K562 (cell line): ENCODE measurements around the gene GSTO2. TPM values are rescaled to one million over a fixed set of nuclear protein-coding genes. Genes with fewer than 3 reads are reported as not detected.

Experiments
- ATAC-seq: fragments of 200-7000 bp; cut with Tn5 transposase; 3 replicates; pipeline ENCODE4 v1.9.1; 2020; ENCODE audit warnings: moderate library complexity
- BruUV-seq: library from RNA; stranded (reverse); fragments of 400-500 nt; replicated peaks from 2 replicates; lab custom pipeline; 2021; lab: Mats Ljungman, UMichigan
- CTCF ChIA-PET: fragments of 300-600 bp; formaldehyde crosslinking; extraction: SDS; loops from one replicate; lab custom pipeline; 2021; ENCODE audit warnings: low intra/inter-chr PET ratio; lab: Yijun Ruan, JAX
- POLR2A ChIA-PET: fragments of 300-600, 350-650 bp; sonication (Branson Sonifier 250); formaldehyde crosslinking; extraction: SDS; loops from one replicate; lab custom pipeline; 2021; ENCODE audit warnings: antibody characterized with exemption, inconsistent platforms; lab: Yijun Ruan, JAX
- DNase-seq, 4 experiments: peaks; one replicate each; pipeline versions ENCODE4 v3.0.0 to v3.0.0-alpha.2; 2011 to 2018; ENCODE audit warnings: low spot score in 3 of 4, mixed read lengths in 3 of 4; ENCODE audit errors: extremely low read depth in 1 of 4
- FAIRE-seq: peaks from 2 replicates; lab custom pipeline; 2011; peaks lifted over from hg19 to GRCh38; lab: Jason Lieb, UNC
- H2AFZ ChIP-seq: 2 replicates; pipeline ENCODE4 v1.6.0; 2011; ENCODE audit warnings: low read depth, low read length, control low read depth, inconsistent platforms
- H3K27ac ChIP-seq: fragments of 200-600 bp; 3 replicates; pipeline ENCODE4 v1.8.0; 2011; ENCODE audit warnings: low read depth, mild to moderate bottlenecking, control low read depth, inconsistent platforms, low read length, moderate library complexity, mixed read lengths; ENCODE audit errors: extremely low read depth
- H3K27me3 ChIP-seq, 2 experiments: fragments of 300-600 bp in 1 of 2; 2 replicates in 1 of 2; 3 replicates in 1 of 2; pipeline versions ENCODE4 v1.6.0 to v1.8.0; 2011; ENCODE audit warnings: inconsistent platforms in 2 of 2, low read length in 2 of 2, mild to moderate bottlenecking in 1 of 2, mixed read lengths in 1 of 2, moderate library complexity in 1 of 2; ENCODE audit not compliant: control insufficient read depth in 2 of 2, insufficient read depth in 2 of 2
- H3K36me3 ChIP-seq: fragments of 300-600 bp; 3 replicates; pipeline ENCODE4 v1.8.0; 2011; ENCODE audit warnings: mild to moderate bottlenecking, low read length, inconsistent platforms; ENCODE audit not compliant: control insufficient read depth, insufficient read depth
- H3K4me1 ChIP-seq, 2 experiments: fragments of 200-600 bp in 1 of 2; replicated peaks in 1 of 2; 2 replicates in 1 of 2; 3 replicates in 1 of 2; pipeline versions ENCODE4 v1.5.1 to v1.8.0; 2011; ENCODE audit warnings: inconsistent platforms in 2 of 2, low read length in 2 of 2, mild to moderate bottlenecking in 1 of 2, mixed read lengths in 1 of 2, moderate library complexity in 1 of 2; ENCODE audit not compliant: control insufficient read depth in 2 of 2, insufficient read depth in 2 of 2
- H3K4me2 ChIP-seq: 2 replicates; pipeline ENCODE4 v1.6.1; 2011; ENCODE audit warnings: low read length, control low read depth, inconsistent platforms, mixed read lengths; ENCODE audit not compliant: insufficient read depth
- H3K4me3 ChIP-seq: fragments of 200-600 bp; sonication (generic), shearing (Covaris generic); 2 replicates; pipeline ENCODE4 v1.5.1; 2016; ENCODE audit warnings: control low read depth, inconsistent platforms
- H3K79me2 ChIP-seq: fragments of 200-600 bp; 3 replicates; pipeline ENCODE4 v1.8.0; 2011; ENCODE audit warnings: low read length, inconsistent platforms; ENCODE audit not compliant: control insufficient read depth, insufficient read depth
- H3K9ac ChIP-seq, 2 experiments: 2 replicates each; pipeline versions ENCODE4 v1.6.0 to v1.6.1; 2011; ENCODE audit warnings: low read depth in 2 of 2, low read length in 2 of 2, control low read depth in 1 of 2, inconsistent platforms in 1 of 2, mild to moderate bottlenecking in 1 of 2, mixed read lengths in 1 of 2; ENCODE audit not compliant: insufficient read depth in 1 of 2
- H3K9me1 ChIP-seq: one replicate; pipeline ENCODE4 v1.6.0; 2011; ENCODE audit warnings: inconsistent platforms, mild to moderate bottlenecking, low read length, moderate library complexity; ENCODE audit not compliant: control insufficient read depth, insufficient read depth
- H3K9me3 ChIP-seq: replicated peaks from 2 replicates; pipeline ENCODE4 v1.5.1; 2011; ENCODE audit warnings: low read depth, low read length, inconsistent platforms; ENCODE audit not compliant: control insufficient read depth, insufficient read depth
- H4K20me1 ChIP-seq: replicated peaks from 2 replicates; pipeline ENCODE4 v1.6.1; 2011; ENCODE audit warnings: low read length, inconsistent platforms, mixed read lengths; ENCODE audit not compliant: control insufficient read depth, insufficient read depth
- ATF1 ChIP-seq, 2 experiments: fragments of 450-650 bp in 1 of 2; IDR thresholded peaks; 2 replicates each; pipeline ENCODE4 v1.6.1; 2016; ENCODE audit warnings: missing compliant biosample characterization in 1 of 2, missing genetic modification characterization in 1 of 2
- CREB1 ChIP-seq, 2 experiments: sonication (generic) in 1 of 2; formaldehyde crosslinking in 1 of 2; IDR thresholded peaks; 2 replicates each; pipeline versions ENCODE4 v1.6.1 to v1.8.0; 2012 to 2022; ENCODE audit warnings: inconsistent platforms in 1 of 2, mild to moderate bottlenecking in 1 of 2, missing genetic modification reagents in 1 of 2, moderate library complexity in 1 of 2
- CREM ChIP-seq: IDR thresholded peaks from 2 replicates; pipeline ENCODE4 v1.6.1; 2014; ENCODE audit warnings: antibody characterized with exemption, low read depth
- FOS ChIP-seq: IDR thresholded peaks from 3 replicates; pipeline ENCODE4 v1.6.1; 2011; ENCODE audit not compliant: insufficient read length; ENCODE audit errors: extremely low read depth
- HNRNPH1 ChIP-seq: fragments of 200-400 bp; formaldehyde crosslinking; optimal IDR thresholded peaks from 2 replicates; pipeline ENCODE3; 2017; ENCODE audit warnings: low read depth, mild to moderate bottlenecking, low read length, moderate library complexity
- JUN ChIP-seq, 2 experiments: sonication (generic) in 1 of 2; formaldehyde crosslinking in 1 of 2; IDR thresholded peaks; 2 replicates each; pipeline versions ENCODE4 v1.6.1 to v1.8.0; 2012 to 2022; ENCODE audit warnings: borderline replicate concordance in 2 of 2, mild to moderate bottlenecking in 2 of 2, improper control_type of control experiment in 1 of 2, low read depth in 1 of 2, low read length in 1 of 2, missing genetic modification reagents in 1 of 2
- L3MBTL2 ChIP-seq: fragments of 450-650 bp; IDR thresholded peaks from 2 replicates; pipeline ENCODE4 v1.6.1; 2016; ENCODE audit warnings: mild to moderate bottlenecking, moderate library complexity
- MECOM ChIP-seq: fragments of 250-450 bp; sonication (Bioruptor Pico); IDR thresholded peaks from 2 replicates; pipeline ENCODE4 v1.8.0; 2022; ENCODE audit warnings: inconsistent platforms
- MTA3 ChIP-seq: fragments of 450-650 bp; formaldehyde crosslinking; IDR thresholded peaks from 2 replicates; pipeline ENCODE4 v1.6.1; 2017; ENCODE audit warnings: mild to moderate bottlenecking, borderline replicate concordance
- NFE2 ChIP-seq: IDR thresholded peaks from 2 replicates; pipeline ENCODE4 v1.6.1; 2014; ENCODE audit warnings: antibody characterized with exemption, low read depth
- POLR2G ChIP-seq: fragments of 200-400 bp; formaldehyde crosslinking; IDR thresholded peaks from 2 replicates; pipeline ENCODE4 v1.6.1; 2017; ENCODE audit warnings: low read depth, mild to moderate bottlenecking, antibody characterized with exemption, low read length, moderate library complexity
- RAD51 ChIP-seq: fragments of 450-650 bp; IDR thresholded peaks from 2 replicates; pipeline ENCODE4 v1.7.1; 2016; ENCODE audit warnings: low read depth, mild to moderate bottlenecking, borderline replicate concordance
- RBFOX2 ChIP-seq: fragments of 200-400 bp; formaldehyde crosslinking; IDR thresholded peaks from 2 replicates; pipeline ENCODE4 v1.6.1; 2017; ENCODE audit warnings: low read depth, mild to moderate bottlenecking, low read length, moderate library complexity
- SMAD2 ChIP-seq: fragments of 150-350 bp; IDR thresholded peaks from 2 replicates; pipeline ENCODE4 v1.6.1; 2014; ENCODE audit warnings: low read depth, mild to moderate bottlenecking, low read length
- SRSF9 ChIP-seq: fragments of 200-400 bp; formaldehyde crosslinking; IDR thresholded peaks from 2 replicates; pipeline ENCODE4 v1.6.1; 2017; ENCODE audit warnings: low read depth, low read length, borderline replicate concordance
- ZKSCAN1 ChIP-seq: fragments of 150-350 bp; IDR thresholded peaks from 2 replicates; pipeline ENCODE4 v1.6.1; 2016; ENCODE audit warnings: low read depth, low read length
- ZNF311 ChIP-seq: fragments of 250-450 bp; sonication (Bioruptor Pico); IDR thresholded peaks from 2 replicates; pipeline ENCODE4 v1.4.0; 2020; ENCODE audit warnings: mild to moderate bottlenecking, moderate library complexity
- ZNF589 ChIP-seq: fragments of 200-800 bp; sonication (Bioruptor generic); IDR thresholded peaks from 2 replicates; pipeline ENCODE4 v1.6.1; 2016; ENCODE audit warnings: low read depth, missing genetic modification characterization, missing compliant biosample characterization
- WGBS: fragments of 100-300 bp; shearing (Covaris generic); methylation state at CpG from one replicate; pipeline ENCODE4 v1.1.6; 2016; ENCODE audit warnings: low coverage, mixed read lengths; ENCODE audit not compliant: insufficient coverage; ENCODE audit errors: missing lambda C conversion rate; 5-methylcytosine and 5-hydroxymethylcytosine counted together
- in situ Hi-C: fragments of 300-500 bp; cut with MboI; formaldehyde crosslinking; loops from 4 replicates; pipeline ENCODE4 v1.15.0; 2018; ENCODE audit warnings: inconsistent platforms, mixed read lengths
- intact Hi-C: fragments of 100-400 bp; cut with micrococcal nuclease; formaldehyde crosslinking; loops from 2 replicates; pipeline ENCODE4 v1.14.2; 2022
- polyA plus RNA-seq, 8 experiments: library from polyadenylated mRNA; depleted of rRNA in 4 of 8; stranded (reverse) in 5 of 8; unstranded in 3 of 8; fragments of >200 nt; fragmentation: Nextera tagmentation in 2 of 8; fragmentation: Illumina TruSeq in 1 of 8; extraction: Ambion mirVana in 2 of 8; extraction: Trizol in 1 of 8; gene quantifications; 2 replicates each; pipeline versions ENCODE4 v1.2.1 to v1.2.3, GENCODE V29; 2011 to 2014; ENCODE audit warnings: inconsistent platforms in 1 of 8, missing spikeins in 1 of 8
- total RNA-seq, 7 experiments: library from RNA; depleted of rRNA in 6 of 7; stranded (reverse); fragments of >200 nt in 6 of 7; fragmentation: Illumina TruSeq in 2 of 7; extraction: Trizol in 2 of 7; gene quantifications; 2 replicates each; pipeline versions ENCODE4 v1.2.1 to v1.2.3, GENCODE V29; 2011 to 2021; ENCODE audit warnings: low replicate concordance in 1 of 7
- TF ChIP-seq, protein P1 (sequence below), 2 experiments: IDR thresholded peaks; 2 replicates each; pipeline ENCODE4 v1.6.1; 2012; ENCODE audit warnings: improper control_type of control experiment in 2 of 2, low read depth in 2 of 2, low read length in 2 of 2, borderline replicate concordance in 1 of 2

Gene GSTO2
- total and polyA plus RNA-seq, 9 of the 15 experiments (the other 6 are each of a cell fraction or from before 2014, with no cell fraction given), result 0.18 to 1.8 (median 0.90) TPM

GRCh38 chr10:104328646-104328895, 59.6 kb downstream of the GSTO2 start (continued):
- TF ChIP-seq, protein P1, sequence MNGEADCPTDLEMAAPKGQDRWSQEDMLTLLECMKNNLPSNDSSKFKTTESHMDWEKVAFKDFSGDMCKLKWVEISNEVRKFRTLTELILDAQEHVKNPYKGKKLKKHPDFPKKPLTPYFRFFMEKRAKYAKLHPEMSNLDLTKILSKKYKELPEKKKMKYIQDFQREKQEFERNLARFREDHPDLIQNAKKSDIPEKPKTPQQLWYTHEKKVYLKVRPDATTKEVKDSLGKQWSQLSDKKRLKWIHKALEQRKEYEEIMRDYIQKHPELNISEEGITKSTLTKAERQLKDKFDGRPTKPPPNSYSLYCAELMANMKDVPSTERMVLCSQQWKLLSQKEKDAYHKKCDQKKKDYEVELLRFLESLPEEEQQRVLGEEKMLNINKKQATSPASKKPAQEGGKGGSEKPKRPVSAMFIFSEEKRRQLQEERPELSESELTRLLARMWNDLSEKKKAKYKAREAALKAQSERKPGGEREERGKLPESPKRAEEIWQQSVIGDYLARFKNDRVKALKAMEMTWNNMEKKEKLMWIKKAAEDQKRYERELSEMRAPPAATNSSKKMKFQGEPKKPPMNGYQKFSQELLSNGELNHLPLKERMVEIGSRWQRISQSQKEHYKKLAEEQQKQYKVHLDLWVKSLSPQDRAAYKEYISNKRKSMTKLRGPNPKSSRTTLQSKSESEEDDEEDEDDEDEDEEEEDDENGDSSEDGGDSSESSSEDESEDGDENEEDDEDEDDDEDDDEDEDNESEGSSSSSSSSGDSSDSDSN (IDR thresholded peaks at IDR 0.05; ENCODE audit: borderline replicate concordance in 1 of 2, low read depth in 2 of 2, low read length in 2 of 2), result no peak
- TF ChIP-seq HNRNPH1 (no peak), NFE2 (no peak), SRSF9 (no peak), RAD51 (no peak)

- 20% methylated on average over 6 of the region's 15 CpGs for WGBS
- Histone ChIP-seq H3K27me3 (no peaks in the 10 kb centered on the region), H3K4me3 (no peak overlapping the region), H3K36me3 (peaks cover 84% of the 10 kb centered on the region), H3K4me1 (peaks cover 63 to 66% of the 10 kb centered on the region in 2 experiments), H3K9ac (peak overlapping the region; percentile 41 to 79; a peak in 3 of 4 replicates), H4K20me1 (peaks cover 73% of the 10 kb centered on the region), H3K4me2 (peak overlapping the region; percentile 70), H2AFZ (no peak overlapping the region), H3K79me2 (peaks cover 100% of the 10 kb centered on the region), H3K9me3 (no peaks in the 10 kb centered on the region), H3K27ac (peak overlapping the region; percentile 62), H3K9me1 (peaks cover 14% of the 10 kb centered on the region)
- ChIA-PET CTCF (no interaction called here), POLR2A (interaction anchor here (0.6 to 1.3 kb wide), 3 partner anchors 12 to 22 kb away, joined by 3 to 7 read pairs (median 3); no protein-coding TSS in a partner anchor)
- FAIRE-seq (peak; percentile 79), DNase-seq (peak in 2 of 4 experiments; percentile 26 to 55), ATAC-seq (peak; percentile 43)
- intact Hi-C loops, result no loop called here
- BruUV-seq, result no TSS peak
- in situ Hi-C loops, result no loop called here
- TF ChIP-seq ZNF589 (peak; percentile 68; the same call in 1 of the 2 replicates), RBFOX2 (peak; percentile 52), ZNF311 (CRISPR knock-in tag) (no peak), SMAD2 (no peak), ATF1 (CRISPR knock-in tag; IDR thresholded peaks at IDR 0.05) (no peak), ATF1 (tag; IDR thresholded peaks at IDR 0.05) (peak; percentile 64), MTA3 (peak; percentile 44; the same call in 1 of the 2 replicates), POLR2G (0 out of 2 replicates have a peak, but pooled peaks have one; percentile 20), MECOM (CRISPR knock-in tag) (no peak), CREM (peak; percentile 82), L3MBTL2 (0 out of 2 replicates have a peak, but pooled peaks have one; percentile 18), JUN (IDR thresholded peaks at IDR 0.05; ENCODE audit: borderline replicate concordance, low read depth, low read length) (peak; percentile 66; the same call in 1 of the 2 replicates), JUN (CRISPR knock-in tag; IDR thresholded peaks at IDR 0.05; ENCODE audit: borderline replicate concordance) (no peak), CREB1 (IDR thresholded peaks at IDR 0.05) (peak; percentile 81), CREB1 (CRISPR knock-in tag; IDR thresholded peaks at IDR 0.05) (peak; percentile 74), FOS (peak; percentile 13), ZKSCAN1 (peak; percentile 94)
These were observed 60.1 kb downstream of the GSTO2 start for GRCh38 chr10:104328896-104329710.
